ENCODE measurements around the gene AAGAB.
"Not testable (repeated sequence)": the region's sequence is repeated elsewhere in the genome, so short reads cannot be mapped to it uniquely, and the experiment has no call there.

Gene AAGAB

DNA sequence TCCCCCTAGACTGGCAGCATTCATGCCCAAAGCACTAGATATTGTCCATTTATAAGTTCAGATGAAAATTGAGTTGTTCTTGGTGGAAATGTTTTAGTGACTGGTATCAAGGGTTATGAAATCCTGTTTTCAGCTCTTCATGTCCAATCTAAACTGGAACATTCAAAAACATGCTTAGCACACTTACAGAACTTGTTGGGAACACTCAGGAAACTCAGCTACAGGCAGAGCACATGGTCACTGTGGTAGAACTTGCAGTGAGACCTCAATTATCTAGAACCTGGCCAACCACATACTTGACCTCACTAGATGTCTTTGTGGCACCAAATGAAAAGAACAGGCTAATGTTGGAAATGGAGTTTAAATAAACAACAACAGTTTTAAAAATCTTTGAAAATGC, 100.2 kb downstream of the AAGAB start:
- DNase-seq (ENCODE audit: low read depth in 1 of 2, low spot score in 1 of 2) = no peak

- DNase-seq (ENCODE audit: low read depth in 1 of 2, low spot score in 1 of 2) = not testable (repeated sequence)
Observed at GRCh38 chr15:67153044-67153443, 101.4 kb downstream of the AAGAB start.

GRCh38 chr15:67152429-67152828, 102.0 kb downstream of the AAGAB start:
- no peak for DNase-seq (ENCODE audit: low read depth in 1 of 2, low spot score in 1 of 2)

Data from activated T-helper 1 cell treated with anti-CD3 and anti-CD28 coated beads, Interleukin-2, amount 50 U/mL, for 16 hours (primary cell).